ENCODE results near the gene LMCD1. TPM values are rescaled to one million over a fixed set of nuclear protein-coding genes. Genes with fewer than 3 reads are reported as not detected.

LMCD1 gene
- total and polyA plus RNA-seq, 2 experiments from 2014 or later: 21.8 to 35.3 TPM

DNA sequence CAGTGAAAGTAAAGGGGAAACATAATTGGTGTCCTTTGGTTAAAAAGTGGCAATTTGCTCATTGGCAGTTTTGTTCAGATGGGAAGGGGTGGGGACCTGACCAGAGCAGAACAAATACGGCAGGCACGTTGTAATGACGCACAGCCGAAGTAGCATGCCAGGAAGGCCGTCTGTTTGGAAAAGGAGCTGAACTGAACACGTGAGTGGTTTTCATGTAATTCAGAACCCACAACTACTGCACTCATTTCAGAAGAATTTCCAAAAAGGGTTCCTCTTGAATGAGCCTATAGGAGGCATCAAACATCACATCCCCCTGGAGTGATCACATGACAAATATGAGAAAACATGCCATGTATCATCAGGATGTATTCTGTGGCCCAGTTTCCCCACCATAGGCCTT, 42.9 kb upstream of the LMCD1 start:
- Histone ChIP-seq H3K4me2 (no peak overlapping the region), H3K79me2 (replicated peaks; ENCODE audit: insufficient read depth) (no peaks in the 10 kb centered on the region), H3K27me3 (ENCODE audit: insufficient read depth) (no peaks in the 10 kb centered on the region), H4K20me1 (replicated peaks; ENCODE audit: insufficient read depth) (no peaks in the 10 kb centered on the region), H3F3A (replicated peaks; ENCODE audit: low read depth) (no peaks in the 10 kb centered on the region), H2AFZ (no peak overlapping the region), H3K9me2 (ENCODE audit: insufficient read depth) (0 out of 2 replicates have a peak, but pooled peaks cover 11% of the 10 kb centered on the region), H3K36me3 (ENCODE audit: insufficient read depth) (no peaks in the 10 kb centered on the region), H3K4me1 (ENCODE audit: insufficient read depth) (no peaks in the 10 kb centered on the region; the same call in 1 of the 2 replicates), H3K4me3 (no peak overlapping the region), H3K27ac (ENCODE audit: low read depth) (no peak overlapping the region)
- Mint-ChIP-seq H3K4me3 (no peak overlapping the region), H3K4me1 (peaks cover 9% of the 10 kb centered on the region), H3K9me3 (no peaks in the 10 kb centered on the region), H3K27ac (no peak overlapping the region), H3K36me3 (ENCODE audit: low read depth) (no peaks in the 10 kb centered on the region; the same call in 2 of the 3 replicates), H3K27me3 (ENCODE audit: insufficient read depth, low read depth, poor library complexity) (no peaks in the 10 kb centered on the region)
- DNase-seq (ENCODE audit: low spot score): no peak
- ATAC-seq: no peak
- TF ChIP-seq EZH2 (IDR thresholded peaks at IDR 0.05; ENCODE audit: low read depth, unreplicated experiment) (no peak), ETS1 (IDR thresholded peaks at IDR 0.05) (no peak), ZNF114 (CRISPR knock-in tag; IDR thresholded peaks at IDR 0.05) (no peak), CREB1 (CRISPR knock-in tag; IDR thresholded peaks at IDR 0.05; ENCODE audit: low read depth) (no peak), EZH2phosphoT487 (IDR thresholded peaks at IDR 0.05; ENCODE audit: unreplicated experiment) (no peak), NANOG (IDR thresholded peaks at IDR 0.05; ENCODE audit: borderline replicate concordance) (no peak), ZNF331 (CRISPR knock-in tag; IDR thresholded peaks at IDR 0.05; ENCODE audit: low read depth) (no peak), STAT1 (IDR thresholded peaks at IDR 0.05; ENCODE audit: unreplicated experiment) (no peak), JUNB (IDR thresholded peaks at IDR 0.05; ENCODE audit: unreplicated experiment) (no peak), POLR2AphosphoS5 (IDR thresholded peaks at IDR 0.05; ENCODE audit: low read depth) (no peak)
- TF ChIP-seq, protein P1, sequence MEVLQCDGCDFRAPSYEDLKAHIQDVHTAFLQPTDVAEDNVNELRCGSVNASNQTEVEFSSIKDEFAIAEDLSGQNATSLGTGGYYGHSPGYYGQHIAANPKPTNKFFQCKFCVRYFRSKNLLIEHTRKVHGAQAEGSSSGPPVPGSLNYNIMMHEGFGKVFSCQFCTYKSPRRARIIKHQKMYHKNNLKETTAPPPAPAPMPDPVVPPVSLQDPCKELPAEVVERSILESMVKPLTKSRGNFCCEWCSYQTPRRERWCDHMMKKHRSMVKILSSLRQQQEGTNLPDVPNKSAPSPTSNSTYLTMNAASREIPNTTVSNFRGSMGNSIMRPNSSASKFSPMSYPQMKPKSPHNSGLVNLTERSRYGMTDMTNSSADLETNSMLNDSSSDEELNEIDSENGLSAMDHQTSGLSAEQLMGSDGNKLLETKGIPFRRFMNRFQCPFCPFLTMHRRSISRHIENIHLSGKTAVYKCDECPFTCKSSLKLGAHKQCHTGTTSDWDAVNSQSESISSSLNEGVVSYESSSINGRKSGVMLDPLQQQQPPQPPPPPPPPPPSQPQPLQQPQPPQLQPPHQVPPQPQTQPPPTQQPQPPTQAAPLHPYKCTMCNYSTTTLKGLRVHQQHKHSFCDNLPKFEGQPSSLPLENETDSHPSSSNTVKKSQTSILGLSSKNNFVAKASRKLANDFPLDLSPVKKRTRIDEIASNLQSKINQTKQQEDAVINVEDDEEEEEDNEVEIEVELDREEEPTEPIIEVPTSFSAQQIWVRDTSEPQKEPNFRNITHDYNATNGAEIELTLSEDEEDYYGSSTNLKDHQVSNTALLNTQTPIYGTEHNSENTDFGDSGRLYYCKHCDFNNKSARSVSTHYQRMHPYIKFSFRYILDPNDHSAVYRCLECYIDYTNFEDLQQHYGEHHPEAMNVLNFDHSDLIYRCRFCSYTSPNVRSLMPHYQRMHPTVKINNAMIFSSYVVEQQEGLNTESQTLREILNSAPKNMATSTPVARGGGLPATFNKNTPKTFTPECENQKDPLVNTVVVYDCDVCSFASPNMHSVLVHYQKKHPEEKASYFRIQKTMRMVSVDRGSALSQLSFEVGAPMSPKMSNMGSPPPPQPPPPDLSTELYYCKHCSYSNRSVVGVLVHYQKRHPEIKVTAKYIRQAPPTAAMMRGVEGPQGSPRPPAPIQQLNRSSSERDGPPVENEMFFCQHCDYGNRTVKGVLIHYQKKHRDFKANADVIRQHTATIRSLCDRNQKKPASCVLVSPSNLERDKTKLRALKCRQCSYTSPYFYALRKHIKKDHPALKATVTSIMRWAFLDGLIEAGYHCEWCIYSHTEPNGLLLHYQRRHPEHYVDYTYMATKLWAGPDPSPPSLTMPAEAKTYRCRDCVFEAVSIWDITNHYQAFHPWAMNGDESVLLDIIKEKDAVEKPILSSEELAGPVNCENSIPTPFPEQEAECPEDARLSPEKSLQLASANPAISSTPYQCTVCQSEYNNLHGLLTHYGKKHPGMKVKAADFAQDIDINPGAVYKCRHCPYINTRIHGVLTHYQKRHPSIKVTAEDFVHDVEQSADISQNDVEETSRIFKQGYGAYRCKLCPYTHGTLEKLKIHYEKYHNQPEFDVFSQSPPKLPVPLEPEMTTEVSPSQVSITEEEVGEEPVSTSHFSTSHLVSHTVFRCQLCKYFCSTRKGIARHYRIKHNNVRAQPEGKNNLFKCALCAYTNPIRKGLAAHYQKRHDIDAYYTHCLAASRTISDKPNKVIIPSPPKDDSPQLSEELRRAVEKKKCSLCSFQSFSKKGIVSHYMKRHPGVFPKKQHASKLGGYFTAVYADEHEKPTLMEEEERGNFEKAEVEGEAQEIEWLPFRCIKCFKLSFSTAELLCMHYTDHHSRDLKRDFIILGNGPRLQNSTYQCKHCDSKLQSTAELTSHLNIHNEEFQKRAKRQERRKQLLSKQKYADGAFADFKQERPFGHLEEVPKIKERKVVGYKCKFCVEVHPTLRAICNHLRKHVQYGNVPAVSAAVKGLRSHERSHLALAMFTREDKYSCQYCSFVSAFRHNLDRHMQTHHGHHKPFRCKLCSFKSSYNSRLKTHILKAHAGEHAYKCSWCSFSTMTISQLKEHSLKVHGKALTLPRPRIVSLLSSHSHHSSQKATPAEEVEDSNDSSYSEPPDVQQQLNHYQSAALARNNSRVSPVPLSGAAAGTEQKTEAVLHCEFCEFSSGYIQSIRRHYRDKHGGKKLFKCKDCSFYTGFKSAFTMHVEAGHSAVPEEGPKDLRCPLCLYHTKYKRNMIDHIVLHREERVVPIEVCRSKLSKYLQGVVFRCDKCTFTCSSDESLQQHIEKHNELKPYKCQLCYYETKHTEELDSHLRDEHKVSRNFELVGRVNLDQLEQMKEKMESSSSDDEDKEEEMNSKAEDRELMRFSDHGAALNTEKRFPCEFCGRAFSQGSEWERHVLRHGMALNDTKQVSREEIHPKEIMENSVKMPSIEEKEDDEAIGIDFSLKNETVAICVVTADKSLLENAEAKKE (CRISPR knock-in tag; IDR thresholded peaks at IDR 0.05): no peak
- TF ChIP-seq, protein P2, sequence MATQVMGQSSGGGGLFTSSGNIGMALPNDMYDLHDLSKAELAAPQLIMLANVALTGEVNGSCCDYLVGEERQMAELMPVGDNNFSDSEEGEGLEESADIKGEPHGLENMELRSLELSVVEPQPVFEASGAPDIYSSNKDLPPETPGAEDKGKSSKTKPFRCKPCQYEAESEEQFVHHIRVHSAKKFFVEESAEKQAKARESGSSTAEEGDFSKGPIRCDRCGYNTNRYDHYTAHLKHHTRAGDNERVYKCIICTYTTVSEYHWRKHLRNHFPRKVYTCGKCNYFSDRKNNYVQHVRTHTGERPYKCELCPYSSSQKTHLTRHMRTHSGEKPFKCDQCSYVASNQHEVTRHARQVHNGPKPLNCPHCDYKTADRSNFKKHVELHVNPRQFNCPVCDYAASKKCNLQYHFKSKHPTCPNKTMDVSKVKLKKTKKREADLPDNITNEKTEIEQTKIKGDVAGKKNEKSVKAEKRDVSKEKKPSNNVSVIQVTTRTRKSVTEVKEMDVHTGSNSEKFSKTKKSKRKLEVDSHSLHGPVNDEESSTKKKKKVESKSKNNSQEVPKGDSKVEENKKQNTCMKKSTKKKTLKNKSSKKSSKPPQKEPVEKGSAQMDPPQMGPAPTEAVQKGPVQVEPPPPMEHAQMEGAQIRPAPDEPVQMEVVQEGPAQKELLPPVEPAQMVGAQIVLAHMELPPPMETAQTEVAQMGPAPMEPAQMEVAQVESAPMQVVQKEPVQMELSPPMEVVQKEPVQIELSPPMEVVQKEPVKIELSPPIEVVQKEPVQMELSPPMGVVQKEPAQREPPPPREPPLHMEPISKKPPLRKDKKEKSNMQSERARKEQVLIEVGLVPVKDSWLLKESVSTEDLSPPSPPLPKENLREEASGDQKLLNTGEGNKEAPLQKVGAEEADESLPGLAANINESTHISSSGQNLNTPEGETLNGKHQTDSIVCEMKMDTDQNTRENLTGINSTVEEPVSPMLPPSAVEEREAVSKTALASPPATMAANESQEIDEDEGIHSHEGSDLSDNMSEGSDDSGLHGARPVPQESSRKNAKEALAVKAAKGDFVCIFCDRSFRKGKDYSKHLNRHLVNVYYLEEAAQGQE (IDR thresholded peaks at IDR 0.05; ENCODE audit: unreplicated experiment): no peak
- TF ChIP-seq, protein P3, sequence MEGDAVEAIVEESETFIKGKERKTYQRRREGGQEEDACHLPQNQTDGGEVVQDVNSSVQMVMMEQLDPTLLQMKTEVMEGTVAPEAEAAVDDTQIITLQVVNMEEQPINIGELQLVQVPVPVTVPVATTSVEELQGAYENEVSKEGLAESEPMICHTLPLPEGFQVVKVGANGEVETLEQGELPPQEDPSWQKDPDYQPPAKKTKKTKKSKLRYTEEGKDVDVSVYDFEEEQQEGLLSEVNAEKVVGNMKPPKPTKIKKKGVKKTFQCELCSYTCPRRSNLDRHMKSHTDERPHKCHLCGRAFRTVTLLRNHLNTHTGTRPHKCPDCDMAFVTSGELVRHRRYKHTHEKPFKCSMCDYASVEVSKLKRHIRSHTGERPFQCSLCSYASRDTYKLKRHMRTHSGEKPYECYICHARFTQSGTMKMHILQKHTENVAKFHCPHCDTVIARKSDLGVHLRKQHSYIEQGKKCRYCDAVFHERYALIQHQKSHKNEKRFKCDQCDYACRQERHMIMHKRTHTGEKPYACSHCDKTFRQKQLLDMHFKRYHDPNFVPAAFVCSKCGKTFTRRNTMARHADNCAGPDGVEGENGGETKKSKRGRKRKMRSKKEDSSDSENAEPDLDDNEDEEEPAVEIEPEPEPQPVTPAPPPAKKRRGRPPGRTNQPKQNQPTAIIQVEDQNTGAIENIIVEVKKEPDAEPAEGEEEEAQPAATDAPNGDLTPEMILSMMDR (conservative IDR thresholded peaks at IDR 0.05; ENCODE audit: low read depth in 2 of 2): no peak

Measured in GM23338 (cell line).